Choroid plexus epithelial cell (primary cell): Measurements from ENCODE around the gene FAM118A.
"Not testable (repeated sequence)": the region's sequence is repeated elsewhere in the genome, so short reads cannot be mapped to it uniquely, and the experiment has no call there.

Experiments
- DNase-seq: peaks from one replicate; pipeline ENCODE4 v3.0.0-alpha.2; 2010; ENCODE audit warnings: low read depth
- H3K4me3 ChIP-seq: 2 replicates; pipeline ENCODE4 v1.5.1; 2011; ENCODE audit warnings: low read depth, mild to moderate bottlenecking, control low read depth, low read length, moderate library complexity
- TF ChIP-seq, protein P1 (sequence below): conservative IDR thresholded peaks from 2 replicates; pipeline ENCODE4 v1.5.1; 2011; ENCODE audit warnings: low read depth, mild to moderate bottlenecking, control low read depth, inconsistent platforms, low read length, moderate library complexity

The FAM118A gene

DNA sequence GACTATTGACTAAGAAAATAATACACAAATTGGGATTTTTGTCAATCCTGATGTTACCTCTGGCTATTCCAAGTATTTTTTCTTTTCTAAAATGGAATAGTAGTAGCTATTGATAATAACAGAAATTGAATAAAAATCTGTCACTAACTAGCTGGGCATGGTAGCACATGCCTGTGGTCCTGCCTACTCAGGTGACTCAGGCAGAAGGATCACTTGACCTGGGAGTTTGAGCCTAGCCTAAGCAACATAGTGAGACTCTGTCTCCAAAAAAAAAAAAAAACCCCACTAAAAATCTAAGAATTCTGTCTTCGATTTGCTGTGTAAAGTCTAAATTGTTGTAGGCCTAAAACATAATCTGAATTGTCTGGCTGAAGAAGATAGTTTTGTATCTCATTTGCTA, 42.2 kb downstream of the FAM118A start:
- no peak for DNase-seq
- H3K4me3 ChIP-seq = no peak overlapping the region
- TF ChIP-seq, protein P1, sequence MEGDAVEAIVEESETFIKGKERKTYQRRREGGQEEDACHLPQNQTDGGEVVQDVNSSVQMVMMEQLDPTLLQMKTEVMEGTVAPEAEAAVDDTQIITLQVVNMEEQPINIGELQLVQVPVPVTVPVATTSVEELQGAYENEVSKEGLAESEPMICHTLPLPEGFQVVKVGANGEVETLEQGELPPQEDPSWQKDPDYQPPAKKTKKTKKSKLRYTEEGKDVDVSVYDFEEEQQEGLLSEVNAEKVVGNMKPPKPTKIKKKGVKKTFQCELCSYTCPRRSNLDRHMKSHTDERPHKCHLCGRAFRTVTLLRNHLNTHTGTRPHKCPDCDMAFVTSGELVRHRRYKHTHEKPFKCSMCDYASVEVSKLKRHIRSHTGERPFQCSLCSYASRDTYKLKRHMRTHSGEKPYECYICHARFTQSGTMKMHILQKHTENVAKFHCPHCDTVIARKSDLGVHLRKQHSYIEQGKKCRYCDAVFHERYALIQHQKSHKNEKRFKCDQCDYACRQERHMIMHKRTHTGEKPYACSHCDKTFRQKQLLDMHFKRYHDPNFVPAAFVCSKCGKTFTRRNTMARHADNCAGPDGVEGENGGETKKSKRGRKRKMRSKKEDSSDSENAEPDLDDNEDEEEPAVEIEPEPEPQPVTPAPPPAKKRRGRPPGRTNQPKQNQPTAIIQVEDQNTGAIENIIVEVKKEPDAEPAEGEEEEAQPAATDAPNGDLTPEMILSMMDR = no peak

DNA sequence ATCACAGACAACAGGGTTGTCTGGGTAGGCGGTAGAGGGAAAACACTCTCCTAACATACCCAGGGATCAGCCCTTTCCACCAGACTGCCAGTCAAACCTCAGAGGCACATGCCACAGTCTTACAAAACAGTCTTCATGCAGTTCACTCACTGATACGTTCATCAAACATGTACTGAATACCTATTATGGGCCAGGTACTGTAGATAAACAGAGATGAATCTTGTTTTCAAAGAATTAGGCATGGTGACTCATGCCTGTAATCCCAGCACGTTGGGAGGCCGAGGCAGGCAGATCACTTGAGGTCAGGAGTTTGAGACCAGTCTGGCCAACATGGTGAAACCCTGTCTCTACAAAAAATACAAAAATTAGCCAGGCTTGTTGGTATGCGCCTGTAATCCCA, 43.0 kb downstream of the FAM118A start:
- H3K4me3 ChIP-seq = not testable (repeated sequence)
- DNase-seq = peak; percentile 21

DNA sequence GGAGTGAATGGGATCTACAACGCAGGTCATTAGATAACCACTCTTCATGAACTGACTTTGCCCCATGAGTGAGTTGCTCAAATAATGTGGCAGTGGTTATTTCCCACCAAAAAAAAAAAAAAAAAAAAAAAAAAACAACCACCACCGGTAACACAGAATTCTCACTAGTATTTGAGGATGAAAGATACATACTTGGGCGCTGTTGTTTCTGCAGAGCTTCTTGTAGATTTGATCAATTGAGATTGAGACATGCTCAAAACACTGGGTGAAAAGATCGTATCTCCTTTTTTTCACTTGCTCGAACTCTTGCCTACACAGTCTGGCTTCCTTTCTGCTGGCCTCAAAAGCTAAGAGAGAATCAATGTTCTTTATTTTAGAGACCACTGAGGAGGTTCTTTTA, 44.1 kb downstream of the FAM118A start:
- TF ChIP-seq, protein P1 = no peak
- no peak overlapping the region for H3K4me3 ChIP-seq
- no peak for DNase-seq

DNA sequence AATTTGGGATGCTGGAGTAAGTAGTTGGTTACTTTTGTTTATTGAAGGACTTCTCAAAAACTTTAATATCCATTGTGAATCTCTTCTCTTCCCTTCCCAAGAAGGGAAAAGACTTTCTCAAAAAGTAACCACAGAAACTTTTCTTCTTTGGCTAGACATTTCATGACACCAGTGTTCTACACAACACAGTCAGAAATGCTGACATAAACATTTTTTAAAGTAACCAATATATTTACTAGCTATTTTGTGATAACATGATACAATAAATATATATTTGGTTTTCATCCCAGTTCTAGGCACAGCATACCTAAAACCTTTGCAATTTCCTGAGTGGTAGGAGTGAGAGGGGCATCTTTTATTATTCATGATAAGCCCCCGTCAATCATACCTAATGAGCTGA, 47.8 kb downstream of the FAM118A start:
- TF ChIP-seq, protein P1 = no peak
- no peak for DNase-seq

DNA sequence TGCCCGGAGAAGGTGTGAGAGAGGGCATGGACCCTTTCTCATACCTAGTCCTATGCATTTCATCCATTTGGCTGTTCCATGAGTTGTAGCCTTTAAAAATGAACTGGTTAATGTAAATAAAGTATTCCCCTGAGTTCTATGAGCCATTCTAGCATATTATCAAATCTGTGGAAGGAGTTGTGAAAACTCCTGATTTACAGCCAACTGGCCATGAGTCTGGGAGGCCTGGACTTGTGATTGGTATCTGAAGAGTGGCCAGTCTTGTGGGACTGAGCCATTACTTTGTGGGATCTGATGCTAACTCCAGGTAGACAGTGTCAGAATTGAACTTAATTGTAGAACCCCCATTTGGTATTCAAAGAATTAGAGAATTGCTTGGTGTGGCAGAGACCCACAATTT, 48.4 kb downstream of the FAM118A start:
- TF ChIP-seq, protein P1 = no peak
- DNase-seq = peak; percentile 6
- H3K4me3 ChIP-seq = no peak overlapping the region

More for the DNA sequence above, 47.8 kb downstream of the FAM118A start:
- H3K4me3 ChIP-seq = no peak overlapping the region

DNA sequence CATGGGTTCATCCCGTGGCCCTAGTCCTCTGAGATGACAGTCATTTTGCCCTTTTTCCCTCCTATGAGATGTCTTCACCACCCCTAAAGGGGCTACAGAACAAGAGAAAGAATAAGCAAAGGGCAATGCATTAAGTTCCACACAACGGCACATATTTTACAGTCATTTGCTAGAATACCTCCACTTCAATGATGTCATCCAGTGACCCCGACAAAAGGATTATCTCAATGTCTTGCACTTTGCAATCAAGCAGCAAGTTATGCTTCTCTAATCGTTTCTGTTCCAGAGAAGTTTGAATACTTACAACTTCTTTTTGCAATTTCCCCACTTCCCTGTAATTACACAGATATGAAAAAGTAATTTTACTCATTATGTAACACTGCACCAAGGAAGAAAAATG, 49.9 kb downstream of the FAM118A start:
- no peak overlapping the region for H3K4me3 ChIP-seq
- TF ChIP-seq, protein P1 = no peak
- DNase-seq = no peak

- TF ChIP-seq, protein P1 = no peak
- no peak overlapping the region for H3K4me3 ChIP-seq
- DNase-seq = no peak
Observed at GRCh38 chr22:45366713-45367112, 57.0 kb downstream of the FAM118A start.

DNA sequence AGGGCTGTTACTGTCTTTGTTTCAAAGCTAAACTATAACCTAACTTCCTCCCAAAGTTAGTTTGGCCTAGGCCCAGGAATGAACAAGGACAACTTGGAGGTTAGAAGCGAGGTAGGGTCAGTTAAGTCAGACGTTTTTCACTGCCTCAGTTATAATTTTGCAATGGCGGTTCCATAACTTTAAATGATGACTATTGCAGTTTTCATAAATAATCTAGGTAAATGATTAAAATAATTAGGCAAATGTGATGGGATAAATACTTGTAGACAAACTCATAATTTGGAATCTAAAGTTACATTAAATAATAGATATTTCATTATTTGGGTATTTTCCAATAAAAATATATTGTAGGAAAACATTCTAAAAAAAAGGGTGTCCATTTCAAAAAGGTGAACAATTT, 63.9 kb downstream of the FAM118A start:
- not testable (repeated sequence) for H3K4me3 ChIP-seq, DNase-seq
